HEK293T (cell line): ENCODE data around the gene KREMEN1.

Experiments used
- CTCF ChIA-PET: fragments of 350-600 bp; formaldehyde crosslinking; extraction: SDS; loops from one replicate; lab custom pipeline; 2021; ENCODE audit warnings: antibody characterized with exemption, inconsistent platforms; lab: Yijun Ruan, JAX
- POLR2A ChIA-PET: fragments of 350-600 bp; formaldehyde crosslinking; extraction: SDS; loops from one replicate; lab custom pipeline; 2020; ENCODE audit warnings: antibody characterized with exemption, inconsistent platforms; lab: Yijun Ruan, JAX
- DNase-seq: peaks from one replicate; pipeline ENCODE4 v3.0.0; 2012; ENCODE audit warnings: mixed read lengths; ENCODE audit errors: extremely low spot score
- ARNT ChIP-seq: fragments of 450-650 bp; IDR thresholded peaks from 2 replicates; pipeline ENCODE4 v1.6.1; 2017; ENCODE audit warnings: mild to moderate bottlenecking
- BHLHE40 ChIP-seq: fragments of 450-650 bp; IDR thresholded peaks from 2 replicates; pipeline ENCODE4 v1.6.1; 2016; ENCODE audit warnings: mild to moderate bottlenecking, moderate library complexity, borderline replicate concordance
- CTBP1 ChIP-seq: fragments of 450-650 bp; IDR thresholded peaks from 2 replicates; pipeline ENCODE4 v1.6.1; 2016; ENCODE audit warnings: borderline replicate concordance
- ELF4 ChIP-seq: fragments of 450-650 bp; IDR thresholded peaks from 2 replicates; pipeline ENCODE4 v1.6.1; 2017; ENCODE audit warnings: antibody characterized with exemption
- FOXA1 ChIP-seq: fragments of 450-650 bp; IDR thresholded peaks from 2 replicates; pipeline ENCODE4 v1.6.1; 2016; ENCODE audit warnings: mild to moderate bottlenecking
- FOXK2 ChIP-seq: fragments of 450-650 bp; IDR thresholded peaks from 2 replicates; pipeline ENCODE4 v1.6.1; 2016; ENCODE audit warnings: mild to moderate bottlenecking
- FOXM1 ChIP-seq: fragments of 450-650 bp; IDR thresholded peaks from 2 replicates; pipeline ENCODE4 v1.6.1; 2017; ENCODE audit warnings: mild to moderate bottlenecking, borderline replicate concordance
- HDGF ChIP-seq: fragments of 450-650 bp; IDR thresholded peaks from 2 replicates; pipeline ENCODE4 v1.6.1; 2017; ENCODE audit warnings: antibody characterized with exemption, borderline replicate concordance
- L3MBTL2 ChIP-seq: fragments of 450-650 bp; conservative IDR thresholded peaks from 2 replicates; pipeline ENCODE4 v1.6.1; 2016; ENCODE audit warnings: mild to moderate bottlenecking
- LEF1 ChIP-seq: fragments of 450-650 bp; IDR thresholded peaks from 2 replicates; pipeline ENCODE4 v1.6.1; 2017; ENCODE audit warnings: mild to moderate bottlenecking, borderline replicate concordance
- NFRKB ChIP-seq: fragments of 450-650 bp; IDR thresholded peaks from 2 replicates; pipeline ENCODE4 v1.6.1; 2016; ENCODE audit warnings: mild to moderate bottlenecking, moderate library complexity
- SP1 ChIP-seq: fragments of 450-650 bp; IDR thresholded peaks from 2 replicates; pipeline ENCODE4 v1.6.1; 2017
- SUZ12 ChIP-seq: fragments of 450-650 bp; IDR thresholded peaks from 2 replicates; pipeline ENCODE4 v1.6.1; 2016; ENCODE audit warnings: mild to moderate bottlenecking
- TARDBP ChIP-seq: fragments of 450-650 bp; IDR thresholded peaks from 2 replicates; pipeline ENCODE4 v1.6.1; 2016
- ZNF384 ChIP-seq: fragments of 450-650 bp; IDR thresholded peaks from 2 replicates; pipeline ENCODE4 v1.6.1; 2016
- TF ChIP-seq, protein P1 (sequence below): fragments of 450-650 bp; IDR thresholded peaks from 2 replicates; pipeline ENCODE4 v1.6.1; 2016

KREMEN1 gene

DNA sequence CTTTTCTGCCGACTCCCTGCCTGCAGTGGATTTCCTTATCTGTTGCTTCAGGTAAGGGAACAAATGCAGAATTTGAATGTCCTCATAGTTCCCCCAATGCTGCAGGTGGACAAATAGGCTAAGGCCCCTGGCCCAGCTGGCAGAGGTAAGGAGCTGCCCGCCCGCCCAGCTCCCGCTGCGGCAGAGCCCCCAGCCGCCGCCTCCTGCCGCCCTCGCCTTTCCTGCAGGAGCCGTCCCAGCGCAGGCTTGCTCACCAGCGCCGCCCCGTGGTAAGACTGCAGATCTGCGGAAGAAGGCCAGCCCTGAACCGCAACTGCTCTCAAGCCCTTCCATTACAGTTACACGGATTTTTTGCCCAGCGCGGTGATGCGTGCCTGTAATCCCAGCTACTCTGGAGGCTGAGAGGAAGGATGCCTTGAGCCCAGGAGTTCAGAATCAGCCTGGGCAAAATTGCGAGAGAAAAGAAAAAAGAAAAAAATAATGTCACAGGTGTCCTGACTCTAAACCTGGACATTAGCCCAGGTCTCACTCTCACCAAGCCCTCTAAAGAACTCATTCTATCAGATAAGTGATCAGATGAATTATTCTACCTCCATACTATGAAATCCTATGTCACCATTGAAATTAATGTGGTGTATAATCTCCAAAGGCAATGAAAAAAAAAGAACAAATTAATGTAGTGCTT lies 81.7 kb downstream of the KREMEN1 start:
- ChIA-PET POLR2A (interaction anchor here (0.8 to 1.1 kb wide), 2 partner anchors 11 to 13 kb away, joined by 3 read pairs; no protein-coding TSS in a partner anchor), CTCF (interaction anchor here (0.6 to 1.7 kb wide), 29 partner anchors 10 to 568 kb away, joined by 3 to 10 read pairs (median 3); partner anchors contain the start of gene KREMEN1)
- TF ChIP-seq HDGF (no peak), FOXM1 (no peak), L3MBTL2 (no peak), SP1 (no peak), BHLHE40 (no peak), ARNT (no peak), CTBP1 (no peak), NFRKB (no peak), ELF4 (no peak), FOXA1 (no peak), LEF1 (no peak), SUZ12 (no peak), ZNF384 (no peak), TARDBP (no peak)
- TF ChIP-seq, protein P1, sequence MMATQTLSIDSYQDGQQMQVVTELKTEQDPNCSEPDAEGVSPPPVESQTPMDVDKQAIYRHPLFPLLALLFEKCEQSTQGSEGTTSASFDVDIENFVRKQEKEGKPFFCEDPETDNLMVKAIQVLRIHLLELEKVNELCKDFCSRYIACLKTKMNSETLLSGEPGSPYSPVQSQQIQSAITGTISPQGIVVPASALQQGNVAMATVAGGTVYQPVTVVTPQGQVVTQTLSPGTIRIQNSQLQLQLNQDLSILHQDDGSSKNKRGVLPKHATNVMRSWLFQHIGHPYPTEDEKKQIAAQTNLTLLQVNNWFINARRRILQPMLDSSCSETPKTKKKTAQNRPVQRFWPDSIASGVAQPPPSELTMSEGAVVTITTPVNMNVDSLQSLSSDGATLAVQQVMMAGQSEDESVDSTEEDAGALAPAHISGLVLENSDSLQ = no peak
- DNase-seq = peak; percentile 95

DNA sequence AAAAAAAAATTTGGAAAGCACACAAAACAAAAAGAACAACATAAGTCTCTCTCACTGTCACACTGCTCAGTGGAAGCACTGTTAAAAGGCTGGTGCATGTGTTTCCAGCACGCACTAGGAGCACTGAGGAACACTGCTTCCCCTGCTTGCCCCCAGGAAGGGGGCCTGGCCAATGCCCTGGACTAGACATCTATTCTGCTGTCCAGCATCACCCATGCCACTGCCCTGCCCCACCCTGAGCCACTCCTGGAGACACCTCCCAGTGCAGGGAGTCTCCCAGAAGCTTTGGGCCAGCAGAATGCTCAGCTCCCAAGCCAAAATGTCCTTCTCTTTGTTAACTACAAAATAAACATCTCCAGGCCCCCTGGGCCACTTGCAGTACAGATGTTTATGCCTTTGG lies 83.1 kb downstream of the KREMEN1 start:
- CTCF ChIA-PET = no interaction called here
- no peak for DNase-seq
- TF ChIP-seq HDGF (no peak), FOXM1 (no peak), SP1 (no peak), ELF4 (no peak), NFRKB (no peak), FOXK2 (no peak), L3MBTL2 (no peak), SUZ12 (no peak), TARDBP (no peak), BHLHE40 (no peak), FOXA1 (no peak), LEF1 (no peak), ZNF384 (no peak), CTBP1 (no peak), ARNT (no peak)
- TF ChIP-seq, protein P1 = no peak
- POLR2A ChIA-PET = no interaction called here

GRCh38 chr22:29156507-29156906 lies 83.7 kb downstream of the KREMEN1 start:
- POLR2A ChIA-PET = no interaction called here
- DNase-seq = no peak
- CTCF ChIA-PET = no interaction called here
- no peak for TF ChIP-seq LEF1

GRCh38 chr22:29157759-29158535 lies 85.1 kb downstream of the KREMEN1 start:
- no peak for TF ChIP-seq SP1
- TF ChIP-seq LEF1 = no peak
- TF ChIP-seq ZNF384 = no peak
- TF ChIP-seq, protein P1 = no peak
- TF ChIP-seq L3MBTL2 = 0 out of 2 replicates have a peak, but pooled peaks have one; percentile 49
- TF ChIP-seq FOXK2 = no peak
- TF ChIP-seq NFRKB = no peak
- ChIA-PET CTCF (no interaction called here), POLR2A (no interaction called here)
- DNase-seq = no peak

DNA sequence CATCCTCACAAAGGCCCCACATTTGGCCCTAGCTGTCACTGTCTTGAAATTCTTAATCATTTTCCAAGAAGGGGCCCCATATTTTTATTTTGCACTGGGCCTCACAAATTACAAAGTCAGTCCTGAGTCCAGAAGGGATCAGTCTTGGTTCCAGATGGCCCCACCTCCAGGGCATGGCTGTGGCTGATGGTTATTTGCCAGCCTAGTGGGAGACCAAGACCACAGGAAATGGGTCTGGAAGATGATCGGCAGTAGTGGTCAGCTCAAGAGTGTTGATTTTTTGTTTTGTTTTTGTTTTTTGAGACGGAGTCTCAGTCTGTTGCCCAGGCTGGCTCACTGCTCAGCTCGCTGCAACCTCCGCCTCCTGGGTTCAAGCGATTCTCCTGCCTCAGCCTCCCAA lies 85.7 kb downstream of the KREMEN1 start:
- no peak for DNase-seq
- no peak for TF ChIP-seq TARDBP
- no peak for TF ChIP-seq L3MBTL2
- no peak for TF ChIP-seq SUZ12
- TF ChIP-seq HDGF = no peak
- TF ChIP-seq ZNF384 = no peak
- no peak for TF ChIP-seq ELF4
- TF ChIP-seq NFRKB = no peak
- TF ChIP-seq, protein P1 = no peak
- no peak for TF ChIP-seq CTBP1
- TF ChIP-seq ARNT = no peak
- no peak for TF ChIP-seq LEF1
- no peak for TF ChIP-seq FOXA1
- TF ChIP-seq BHLHE40 = no peak
- TF ChIP-seq SP1 = no peak
- TF ChIP-seq FOXK2 = no peak
- TF ChIP-seq FOXM1 = no peak
- ChIA-PET POLR2A (no interaction called here), CTCF (no interaction called here)
